GDM1 (cell line): ENCODE data around the gene TTC7B.

Experiments
- DNase-seq: peaks from one replicate; lab custom pipeline; 2025; lab: John Stamatoyannopoulos, UW

The TTC7B gene

DNA sequence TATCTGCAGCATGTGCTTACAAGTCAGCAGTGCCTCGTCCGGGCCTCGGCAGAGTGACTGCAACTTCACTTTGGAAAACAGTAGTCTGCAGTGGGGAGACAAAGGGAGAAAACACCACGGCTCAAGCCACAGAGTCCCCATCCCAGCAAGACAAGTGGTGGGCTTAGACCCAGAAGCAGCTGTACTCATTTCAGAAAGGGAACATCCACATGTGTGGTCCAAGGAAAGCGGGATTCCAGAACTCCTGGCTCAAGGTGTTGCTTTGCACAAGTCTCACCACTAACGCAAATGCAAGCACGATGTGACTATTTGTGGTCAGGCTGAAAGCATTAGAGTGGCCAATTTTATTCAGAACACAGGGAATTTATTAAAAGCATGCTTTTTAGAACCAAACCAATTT, 198.3 kb downstream of the TTC7B start:
- DNase-seq, result no peak

DNA sequence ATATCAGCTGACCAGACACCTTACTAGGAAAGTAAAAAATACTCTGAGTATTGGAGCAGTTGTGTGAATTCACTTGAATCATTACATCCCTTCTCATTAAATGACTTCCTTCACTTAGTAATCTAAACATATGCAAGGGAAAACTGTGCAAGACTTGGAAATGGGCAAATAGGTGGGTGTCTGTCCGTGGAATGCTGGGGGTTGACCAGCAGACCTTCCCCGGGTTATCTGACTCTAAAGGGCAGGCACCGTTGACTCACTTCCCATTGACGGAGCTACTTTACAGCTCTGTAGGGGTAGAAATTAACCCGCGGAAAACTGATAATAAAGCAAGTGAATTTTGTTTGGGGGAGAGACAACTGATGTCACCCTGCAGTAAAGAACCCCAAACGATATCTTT, 199.3 kb downstream of the TTC7B start:
- no peak for DNase-seq

DNA sequence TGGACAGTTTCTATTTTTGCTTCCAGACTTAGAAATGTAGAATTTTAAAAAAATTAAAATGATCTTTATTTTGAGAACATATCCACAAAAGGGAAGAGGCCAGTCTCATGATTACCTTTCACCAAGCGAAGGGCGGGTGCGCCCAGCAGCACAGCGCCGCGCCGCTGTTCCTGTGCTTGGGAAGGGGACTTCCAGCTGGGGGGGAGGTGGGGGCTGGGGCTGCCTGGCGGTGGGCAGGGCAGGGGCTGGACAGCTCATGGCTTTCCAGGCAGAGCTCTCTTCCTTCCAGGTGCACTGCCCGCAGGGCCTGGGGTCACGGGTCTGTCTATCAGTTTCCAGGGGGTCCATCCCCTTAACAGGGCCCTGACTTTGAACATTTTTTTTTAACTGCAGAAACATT, 199.9 kb downstream of the TTC7B start:
- DNase-seq, result no peak

DNA sequence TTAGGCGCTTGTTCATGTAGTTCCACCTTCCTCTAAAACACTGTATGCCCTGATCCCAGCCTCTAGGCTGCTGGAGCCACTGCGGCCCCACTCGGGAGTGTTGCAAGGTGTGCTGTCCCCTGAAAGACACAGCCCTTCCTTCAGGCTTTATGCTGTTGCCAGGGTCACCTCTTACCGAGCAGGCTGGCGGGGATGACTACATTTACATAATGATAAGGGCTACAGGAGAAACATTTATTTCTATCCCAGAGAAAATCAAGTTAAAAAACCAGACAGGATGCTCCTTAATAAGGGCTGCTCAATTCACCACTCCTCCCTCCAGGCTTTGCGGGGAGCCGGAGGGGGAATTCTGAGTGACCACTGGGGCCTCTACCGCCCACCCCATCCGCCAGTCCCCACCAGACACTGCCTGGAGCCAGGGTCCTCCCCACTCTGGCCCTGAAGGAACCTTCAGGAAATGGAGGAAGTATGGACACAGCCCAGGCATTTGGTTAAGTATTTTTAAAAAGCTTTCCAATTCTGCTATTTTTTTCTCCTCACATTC, 200.6 kb downstream of the TTC7B start:
- DNase-seq, result no peak

DNA sequence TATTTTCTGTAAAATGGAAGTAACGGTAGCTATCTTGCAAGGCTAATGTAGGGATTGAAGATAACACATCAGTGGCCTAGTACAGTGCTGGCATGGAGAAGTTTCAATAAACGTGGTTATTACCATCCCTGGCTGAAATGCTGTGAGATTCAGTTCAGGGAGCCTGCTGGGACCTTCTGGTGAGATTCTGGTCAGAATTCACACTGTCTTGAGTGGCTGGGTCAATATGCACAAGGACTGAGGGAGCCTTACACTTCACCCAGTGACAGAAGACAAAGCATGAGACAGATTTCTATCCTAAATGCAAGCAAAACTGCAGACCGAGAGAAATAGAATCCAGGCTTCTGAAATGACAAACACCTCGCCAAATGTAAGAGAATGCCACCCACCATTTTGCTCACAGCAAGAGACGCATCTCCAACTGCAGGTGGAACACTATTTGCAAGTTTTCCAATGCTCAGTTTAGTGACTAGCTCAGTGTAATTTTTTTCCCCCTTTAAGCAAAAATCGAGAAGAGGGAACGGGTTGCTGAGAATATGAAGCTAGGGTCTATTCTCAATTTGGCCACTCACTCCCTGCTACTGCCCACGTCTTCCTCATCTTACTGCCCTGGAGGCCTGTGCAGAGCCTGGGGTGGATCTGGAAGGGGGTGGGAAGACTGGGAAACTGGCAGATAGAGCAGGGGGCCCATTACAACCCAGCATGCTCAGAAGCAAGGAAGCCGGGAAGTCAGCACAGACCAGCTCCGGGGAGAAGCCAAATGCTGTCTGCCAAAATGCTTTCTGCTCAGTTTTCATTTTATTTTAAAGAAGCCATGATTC, 201.3 kb downstream of the TTC7B start:
- no peak for DNase-seq

DNA sequence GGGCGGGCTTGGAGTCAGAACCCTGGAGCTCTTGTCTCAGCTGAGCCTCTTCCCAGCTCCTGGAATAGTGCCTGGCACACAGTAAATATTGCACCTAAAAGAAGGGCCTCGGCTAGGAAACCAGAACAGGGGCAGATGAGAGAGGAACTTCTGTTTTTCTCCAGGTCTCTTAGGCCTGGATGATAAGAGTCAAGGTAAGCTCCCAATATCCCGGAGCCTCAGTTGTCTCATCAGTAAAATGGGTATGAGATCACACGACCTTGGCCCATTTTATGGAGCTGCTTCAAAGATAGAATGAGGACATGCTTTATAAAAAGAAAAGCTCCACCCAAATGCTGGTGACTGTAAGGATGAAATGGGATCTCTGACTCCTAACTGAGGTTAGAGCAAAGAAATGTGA, 202.2 kb downstream of the TTC7B start:
- no peak for DNase-seq

DNA sequence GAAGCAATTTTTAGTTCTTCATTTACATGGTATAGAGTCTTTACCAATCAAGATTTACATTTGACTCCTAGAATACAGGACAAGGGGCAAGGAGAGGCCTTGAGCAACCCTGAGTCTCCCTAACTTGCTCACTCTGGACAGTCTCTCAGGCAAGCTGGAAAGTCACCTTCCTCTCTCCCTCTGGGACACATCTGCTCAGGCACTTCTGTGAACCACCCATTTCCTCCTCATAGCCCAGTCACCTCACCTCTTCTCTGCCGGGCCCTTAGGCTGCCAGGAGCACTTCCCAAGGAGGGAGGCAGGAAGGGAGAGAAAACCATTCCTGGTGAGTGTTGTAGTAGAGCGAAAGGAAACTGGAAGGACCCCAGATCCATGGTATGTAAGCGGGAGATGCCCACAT, 202.8 kb downstream of the TTC7B start:
- no peak for DNase-seq

DNA sequence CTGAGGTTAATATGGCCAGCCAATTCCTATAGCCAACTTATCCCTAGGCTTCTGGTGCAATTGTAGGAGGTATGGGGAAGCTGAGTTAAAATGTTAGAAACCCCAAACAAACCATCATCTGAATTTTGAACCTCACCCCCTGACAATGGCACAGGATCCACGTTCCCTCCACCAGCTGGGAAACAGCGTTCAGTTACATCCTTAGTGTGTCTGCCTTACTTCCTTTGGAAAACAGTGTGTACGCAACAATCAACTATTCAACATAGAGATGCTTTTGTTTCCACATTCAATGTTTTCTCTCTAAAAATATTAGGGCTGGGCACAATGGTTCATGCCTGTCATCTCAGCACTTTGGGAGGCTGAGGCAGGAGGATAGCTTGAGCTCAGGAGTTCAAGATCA, 203.4 kb downstream of the TTC7B start:
- DNase-seq, result no peak

DNA sequence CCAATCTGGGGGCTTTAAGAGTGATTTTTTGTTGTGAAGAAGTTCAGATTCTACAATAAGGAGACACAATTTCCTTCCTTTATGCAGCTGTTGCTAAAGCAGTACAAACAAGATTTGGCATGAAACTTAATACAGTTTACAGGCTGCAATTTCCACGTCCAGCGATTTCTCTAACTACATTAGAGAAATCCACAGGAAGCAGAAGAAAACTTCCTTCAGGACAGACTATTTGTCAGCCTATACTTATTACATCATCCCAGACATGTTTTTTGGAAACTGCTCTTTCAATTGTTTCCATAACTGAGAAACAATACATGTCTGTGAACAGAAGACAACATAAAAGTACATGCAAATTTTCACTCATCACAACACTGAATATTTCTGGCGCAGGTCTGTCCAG, 204.3 kb downstream of the TTC7B start:
- no peak for DNase-seq

DNA sequence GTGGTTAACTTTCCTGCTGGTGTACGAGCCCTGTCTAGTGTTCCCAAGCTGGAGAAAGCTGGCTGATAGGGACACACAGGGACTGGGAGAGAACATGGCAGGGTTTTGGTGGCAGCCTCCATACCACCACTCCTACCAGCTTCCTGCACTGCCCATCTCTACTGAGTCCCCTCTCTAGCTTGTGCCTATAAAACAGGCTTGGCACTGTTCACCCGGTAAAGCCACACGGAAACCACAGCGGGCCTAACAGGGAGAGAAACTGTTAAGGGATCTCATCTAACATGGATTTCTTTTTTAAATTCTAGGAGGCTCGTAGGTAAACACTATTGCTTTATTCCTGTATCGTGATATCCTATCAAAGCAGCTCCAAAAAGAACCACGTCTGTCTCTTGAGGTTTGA, 204.7 kb downstream of the TTC7B start:
- no peak for DNase-seq

DNA sequence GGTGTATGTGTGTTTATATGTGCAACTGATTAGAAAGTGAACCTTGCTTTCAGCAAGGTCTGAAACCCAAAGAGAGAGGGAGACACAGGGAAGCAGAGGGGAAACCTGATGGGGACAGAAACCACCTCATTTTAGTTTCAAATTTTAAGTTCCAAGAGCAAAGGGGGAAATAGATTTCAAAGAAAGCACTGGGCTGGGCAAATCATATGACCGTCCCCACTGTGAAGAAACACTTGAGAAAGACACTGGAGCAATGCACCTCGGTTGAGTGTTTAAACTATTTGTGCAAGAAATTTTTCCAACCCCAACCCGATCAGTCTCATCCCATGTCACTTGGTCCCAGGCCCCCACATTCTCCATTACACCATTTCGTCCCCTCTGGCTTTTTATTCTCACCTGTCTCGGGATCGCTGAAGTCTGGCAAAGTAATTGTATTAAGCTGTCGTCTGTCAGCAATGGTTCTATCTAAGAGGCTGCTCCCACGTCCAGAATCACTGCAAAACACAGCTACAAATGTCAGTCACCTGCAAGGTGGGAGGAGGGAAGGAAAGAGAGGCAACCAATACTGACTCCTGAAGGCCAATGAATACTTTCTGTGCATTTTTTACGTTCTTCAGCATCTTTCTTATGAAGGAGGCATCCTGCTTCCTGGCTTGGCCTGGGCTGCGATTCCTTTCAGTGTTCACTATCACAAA, 205.7 kb downstream of the TTC7B start:
- no peak for DNase-seq

DNA sequence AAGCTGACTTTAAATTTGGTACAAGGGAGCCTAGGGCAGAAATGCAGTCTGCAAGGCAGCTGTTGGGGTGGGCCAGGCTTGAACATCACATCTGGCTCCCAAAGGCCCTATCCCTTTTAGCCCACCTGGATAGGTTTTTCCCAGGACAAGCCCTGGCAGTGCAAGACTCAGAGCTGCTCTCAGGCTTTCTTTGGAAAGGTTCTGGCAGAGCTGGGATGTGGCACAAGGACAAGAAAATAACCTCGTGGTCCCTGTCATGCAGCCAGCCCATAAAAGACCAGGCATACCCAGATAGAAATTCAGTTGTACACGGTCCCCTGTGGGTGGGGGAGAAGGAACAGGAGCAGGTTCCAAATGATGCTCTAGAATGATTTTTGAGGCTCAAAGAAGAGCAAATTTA, 206.9 kb downstream of the TTC7B start:
- DNase-seq, result no peak

DNA sequence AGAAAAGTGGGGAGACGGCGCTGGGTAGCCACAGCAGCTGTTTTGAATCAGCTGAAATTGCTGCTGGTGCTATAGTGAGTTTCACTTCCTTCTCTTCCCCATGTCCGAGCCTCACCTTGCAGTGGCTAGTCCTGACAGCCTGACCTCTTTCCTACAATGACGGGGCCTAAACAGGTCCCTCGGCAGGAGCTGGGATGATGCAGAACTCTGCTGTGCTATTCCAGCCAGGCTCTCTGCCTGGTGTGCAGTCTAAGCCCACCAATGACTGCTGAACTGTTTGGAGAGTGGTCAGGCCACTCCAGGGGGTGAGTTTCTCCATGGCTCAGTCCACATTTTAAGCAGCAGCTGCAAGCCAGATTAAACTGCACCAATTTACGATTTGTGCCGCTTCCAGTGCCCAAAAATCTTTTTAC, 207.3 kb downstream of the TTC7B start:
- DNase-seq, result no peak

DNA sequence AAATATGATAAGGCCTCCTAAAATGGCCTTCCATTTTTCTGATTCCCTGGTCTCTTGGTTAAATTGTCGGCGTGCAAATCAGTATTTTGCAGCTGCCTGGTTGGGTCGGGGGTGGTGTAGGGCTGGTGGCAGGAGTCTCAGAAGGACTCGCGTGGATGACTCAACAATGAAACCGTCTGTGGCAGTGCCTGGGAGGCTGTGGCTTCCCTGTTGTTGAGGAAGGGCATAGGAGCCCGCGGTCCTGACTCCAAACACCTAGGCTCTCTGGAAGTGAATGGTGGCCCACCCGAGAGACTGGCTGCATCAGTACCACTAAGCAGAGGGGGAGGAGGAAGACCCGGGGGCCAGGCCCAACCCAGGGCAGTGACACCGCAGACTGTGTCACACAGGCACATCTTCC, 207.9 kb downstream of the TTC7B start:
- no peak for DNase-seq

DNA sequence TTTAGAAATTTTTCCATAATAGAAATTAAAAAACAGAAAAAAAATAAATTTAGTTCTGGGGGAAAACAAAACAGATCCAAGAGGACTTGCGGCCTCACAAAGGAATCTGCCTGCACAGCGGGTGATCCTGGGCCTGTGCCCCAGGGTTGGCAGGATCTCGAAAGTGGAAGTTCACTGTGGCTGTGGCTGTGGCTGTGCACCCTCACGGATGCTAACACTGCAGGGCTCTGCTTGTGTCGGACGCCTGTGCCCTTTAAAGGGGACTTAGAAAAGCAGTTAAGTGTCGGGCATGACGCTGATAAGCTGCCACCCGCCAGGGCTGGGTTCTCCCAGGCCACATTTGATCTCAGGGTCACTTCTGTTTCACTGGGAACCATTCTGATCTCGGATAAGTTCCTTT, 209.1 kb downstream of the TTC7B start:
- no peak for DNase-seq

DNA sequence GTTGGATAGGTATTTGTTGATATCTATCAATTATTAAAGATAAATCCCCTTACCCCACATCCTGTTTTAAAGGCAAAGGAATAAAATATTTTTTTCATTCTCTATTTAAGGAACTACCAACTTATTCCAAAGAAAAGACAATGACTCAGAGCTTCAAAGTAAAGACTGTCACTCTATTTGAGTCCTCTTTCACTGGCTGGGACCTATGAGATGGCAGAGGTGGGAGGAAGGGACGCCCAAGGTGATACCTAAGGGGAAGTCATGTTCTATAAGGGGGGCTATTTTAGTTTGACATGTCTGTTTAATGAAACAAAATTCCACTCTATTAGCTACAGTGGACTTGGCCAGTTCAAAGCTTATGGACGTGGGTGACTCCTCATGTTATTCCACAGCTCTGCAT, 209.8 kb downstream of the TTC7B start:
- DNase-seq, result no peak

DNA sequence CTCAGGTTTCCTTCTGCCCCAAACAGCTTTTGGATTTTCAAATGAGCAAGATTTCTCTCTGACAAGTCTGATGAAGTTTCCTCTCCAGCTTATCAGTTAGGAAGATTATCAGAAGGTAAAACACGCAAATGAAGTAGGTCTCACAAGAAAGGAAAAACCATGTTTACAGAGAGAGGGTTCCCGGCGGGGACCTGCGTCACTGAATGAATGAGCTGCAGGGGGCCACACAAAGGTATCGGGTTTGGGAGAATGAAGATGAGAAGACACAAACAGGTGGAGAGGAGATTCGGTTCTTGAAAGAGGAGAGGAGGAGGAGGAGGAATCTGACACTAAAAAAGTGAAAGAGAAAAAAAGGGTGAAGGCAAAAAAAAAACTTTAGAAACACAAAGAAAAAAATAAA, 210.8 kb downstream of the TTC7B start:
- no peak for DNase-seq

DNA sequence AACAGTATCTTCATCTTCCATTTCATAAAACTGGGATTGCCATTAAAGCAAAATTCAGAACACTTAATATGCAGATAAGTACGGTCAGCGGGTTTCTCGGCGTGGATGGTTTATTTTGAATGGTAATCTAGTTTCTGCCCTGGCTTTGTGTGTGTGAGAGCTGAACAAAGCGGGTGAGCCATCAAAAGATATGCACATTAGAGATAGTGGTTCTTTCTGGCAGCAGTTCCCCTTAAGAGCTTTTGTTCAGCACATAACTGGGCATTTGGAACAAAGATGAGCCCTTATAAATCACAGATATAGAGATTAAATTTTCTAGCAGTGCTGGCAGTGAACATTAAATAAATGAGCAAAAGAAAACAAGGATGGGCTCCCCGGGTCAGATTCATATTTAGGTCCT, 211.9 kb downstream of the TTC7B start:
- no peak for DNase-seq

DNA sequence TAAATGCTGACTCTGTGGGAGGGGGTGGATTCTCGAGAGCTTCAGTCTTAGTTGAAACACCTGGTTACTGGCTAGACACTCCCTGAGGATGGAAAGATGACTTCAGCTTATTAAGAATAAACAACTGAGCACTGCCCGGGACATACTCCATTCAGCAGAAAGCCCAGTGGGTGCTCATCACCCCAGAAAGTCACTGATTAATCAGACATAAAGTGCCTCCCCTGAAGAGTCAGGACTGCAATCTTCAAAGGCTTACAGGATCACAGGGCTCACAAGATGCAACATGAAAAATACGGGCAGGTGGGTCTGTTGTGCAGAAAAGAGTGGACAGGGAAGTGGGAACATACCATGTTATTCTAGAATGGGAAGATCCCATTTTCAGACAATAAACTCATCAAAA, 212.4 kb downstream of the TTC7B start:
- no peak for DNase-seq

DNA sequence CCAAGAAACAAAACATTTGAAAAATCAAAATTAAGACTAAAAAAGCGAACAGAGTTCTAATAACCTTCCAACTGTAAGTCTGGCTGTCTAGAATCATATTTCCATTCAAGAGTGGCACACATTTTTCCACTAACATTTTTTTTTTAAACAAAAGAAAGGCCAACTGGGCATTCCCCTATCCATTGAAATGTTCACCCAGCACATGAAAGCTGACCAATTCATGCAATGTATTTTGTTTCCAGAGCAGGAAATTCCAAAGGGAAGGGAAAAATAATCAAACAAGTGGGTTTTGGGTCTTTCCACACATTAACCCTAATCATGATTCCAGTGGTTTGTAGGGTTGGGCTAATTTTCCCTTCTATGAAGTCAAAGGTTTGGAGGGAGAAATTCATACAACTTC, 212.9 kb downstream of the TTC7B start:
- no peak for DNase-seq

DNA sequence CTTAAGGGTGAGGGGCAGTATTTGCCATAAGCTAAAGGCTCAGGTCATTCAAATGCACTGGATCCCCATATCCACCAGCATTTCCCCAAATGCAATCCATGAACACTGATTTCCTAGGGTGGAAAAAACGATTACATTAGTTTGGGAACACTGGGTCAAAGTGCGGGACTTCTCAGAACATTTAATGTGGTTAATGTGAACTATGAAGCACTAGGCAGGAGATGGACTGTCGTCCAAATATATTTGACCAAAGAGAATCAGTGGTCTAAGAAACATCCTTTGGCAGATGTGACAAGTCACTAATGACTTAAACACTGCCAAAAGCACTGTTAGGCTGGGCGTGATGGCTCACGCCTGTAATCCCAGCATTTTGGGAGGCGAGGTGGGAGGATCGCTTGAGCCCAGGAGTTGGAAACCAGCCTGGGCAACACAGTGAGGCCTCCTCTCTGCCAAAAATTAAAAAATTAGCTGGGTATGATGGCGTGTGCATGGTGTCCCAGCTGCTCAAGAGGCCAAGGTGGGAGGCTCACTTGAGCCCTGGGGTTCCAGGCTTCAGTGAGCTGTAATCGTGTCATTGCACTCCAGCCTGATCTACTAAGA, 214.0 kb downstream of the TTC7B start:
- no peak for DNase-seq

DNA sequence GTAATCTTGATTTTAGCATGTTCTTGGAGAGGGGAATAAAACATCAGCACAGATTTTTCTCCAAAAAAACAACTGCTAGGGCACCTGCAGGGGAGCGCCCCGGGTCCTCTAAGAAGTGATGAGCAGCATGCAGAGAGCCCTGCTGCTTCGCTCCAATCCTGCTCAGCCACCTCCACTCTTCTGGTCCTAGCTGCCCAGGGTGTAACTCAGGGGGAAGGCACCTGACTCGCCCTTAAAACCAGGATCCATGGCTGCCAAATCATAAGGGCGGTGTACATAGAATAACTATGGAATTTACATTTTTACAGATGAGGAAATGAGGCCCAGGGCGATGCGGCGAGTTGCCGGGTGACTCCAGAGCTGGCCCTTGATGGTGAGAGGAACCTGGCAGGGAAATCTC, 214.7 kb downstream of the TTC7B start:
- no peak for DNase-seq

DNA sequence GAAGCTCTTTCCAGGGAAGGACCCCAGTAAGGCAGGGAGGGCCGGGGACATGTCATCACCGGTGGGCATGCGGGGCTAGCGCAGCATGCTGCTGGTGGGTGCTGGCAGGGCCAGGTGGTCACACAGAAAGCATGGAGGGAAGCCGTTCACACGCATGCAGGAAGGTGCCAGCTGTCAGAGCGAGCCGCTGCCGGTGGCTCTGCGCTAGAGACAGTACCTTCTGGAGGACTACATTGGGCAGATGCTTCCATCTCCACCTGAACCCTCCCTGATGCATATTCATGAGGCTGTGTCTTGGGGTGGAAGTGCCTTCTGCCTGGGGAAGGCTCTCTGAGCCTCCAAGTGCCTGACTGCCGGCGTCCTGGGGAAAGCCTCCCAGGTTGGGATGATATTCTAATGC, 215.6 kb downstream of the TTC7B start:
- DNase-seq, result no peak
